Measurements from ENCODE around the gene C19orf12. TPM values are rescaled to one million over a fixed set of nuclear protein-coding genes. Genes with fewer than 3 reads are reported as not detected.

The C19orf12 gene
- total RNA-seq, 5 donors from 2014 or later (not counting 1 experiment from before 2014, with no cell fraction given) = 25.1 to 38.7 (median 34.2) TPM

DNA sequence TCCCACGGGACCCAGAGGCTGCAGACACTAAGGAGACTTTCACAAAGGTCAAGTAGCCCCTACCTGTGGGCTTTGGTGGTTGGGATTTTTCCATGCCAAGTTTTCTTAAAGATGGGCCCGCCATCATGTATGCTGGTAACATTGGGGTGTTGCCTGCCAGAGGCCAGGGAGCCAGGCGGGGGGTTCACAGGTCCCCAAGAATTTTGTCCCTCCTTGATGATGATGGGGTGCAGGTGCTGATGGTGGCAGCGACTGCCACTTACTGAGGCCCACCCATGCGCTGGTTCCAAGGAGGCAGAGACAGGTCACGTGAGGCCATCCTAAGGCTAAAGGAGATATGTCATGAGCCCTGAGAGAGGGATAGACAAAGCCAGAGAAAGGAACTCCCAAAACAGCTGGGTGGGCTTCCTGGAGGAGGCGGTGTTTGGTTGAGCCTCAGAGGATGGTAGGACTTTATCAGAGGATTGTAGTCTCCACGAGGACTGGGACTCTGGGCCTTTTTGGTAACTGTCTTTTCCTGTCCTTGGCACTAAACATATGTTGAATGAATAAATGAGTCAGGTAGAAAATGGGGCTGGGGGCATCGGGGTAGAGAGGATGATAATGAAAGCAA, 35.4 kb downstream of the C19orf12 start:
- peak overlapping the region; percentile 65 for H3K27ac ChIP-seq (ENCODE audit: low read length)
- no peaks in the 10 kb centered on the region for H3K27me3 ChIP-seq (replicated peaks in 1 of 2; ENCODE audit: control insufficient read depth in 2 of 2, extremely low read depth in 1 of 2, insufficient read depth in 2 of 2, low read length in 1 of 2)
- peak overlapping the region; percentile 28 to 79 (median 63) for H3K4me3 Mint-ChIP-seq
- 73% methylated on average over 7 of the region's 9 CpGs for WGBS (ENCODE audit: insufficient coverage)
- no peaks in the 10 kb centered on the region for H3K9me3 ChIP-seq
- H3K4me1 Mint-ChIP-seq = peaks cover 70 to 87% (median 79%) of the 10 kb centered on the region in 3 donors
- ChIA-PET POLR2A (interaction anchor here in 1 of 2 donors (0.7 kb wide), 1 partner anchor 71 kb away, joined by 3 read pairs; no protein-coding TSS in a partner anchor), CTCF (interaction anchor here (0.6 to 2.2 kb wide), 5 partner anchors 8 to 73 kb away, joined by 3 to 10 read pairs (median 4); no protein-coding TSS in a partner anchor)
- peak overlapping the region in 1 of 2 donors; percentile 27 for H3K4me3 ChIP-seq (ENCODE audit: control insufficient read depth in 1 of 2, extremely low read depth in 1 of 2, low read length in 1 of 2)
- H3K9me3 Mint-ChIP-seq = no peaks in the 10 kb centered on the region
- no peaks in the 10 kb centered on the region for H3K27me3 Mint-ChIP-seq
- DNase-seq (no peak), ATAC-seq (replicated peaks in 1 of 4) (no peak)
- H3K4me1 ChIP-seq (ENCODE audit: control insufficient read depth in 1 of 2, extremely low read depth in 1 of 2, insufficient read depth in 2 of 2, low read length in 2 of 2) = peaks cover 47 to 88% of the 10 kb centered on the region in 2 experiments
- H3K36me3 ChIP-seq (ENCODE audit: control insufficient read depth in 2 of 2, extremely low read depth in 1 of 2, insufficient read depth in 1 of 2, low read length in 1 of 2) = peaks cover 10 to 39% of the 10 kb centered on the region in 2 donors
- peak overlapping the region; percentile 71 to 81 for H3K27ac Mint-ChIP-seq
- peaks cover 7% of the 10 kb centered on the region for H3K36me3 Mint-ChIP-seq

DNA sequence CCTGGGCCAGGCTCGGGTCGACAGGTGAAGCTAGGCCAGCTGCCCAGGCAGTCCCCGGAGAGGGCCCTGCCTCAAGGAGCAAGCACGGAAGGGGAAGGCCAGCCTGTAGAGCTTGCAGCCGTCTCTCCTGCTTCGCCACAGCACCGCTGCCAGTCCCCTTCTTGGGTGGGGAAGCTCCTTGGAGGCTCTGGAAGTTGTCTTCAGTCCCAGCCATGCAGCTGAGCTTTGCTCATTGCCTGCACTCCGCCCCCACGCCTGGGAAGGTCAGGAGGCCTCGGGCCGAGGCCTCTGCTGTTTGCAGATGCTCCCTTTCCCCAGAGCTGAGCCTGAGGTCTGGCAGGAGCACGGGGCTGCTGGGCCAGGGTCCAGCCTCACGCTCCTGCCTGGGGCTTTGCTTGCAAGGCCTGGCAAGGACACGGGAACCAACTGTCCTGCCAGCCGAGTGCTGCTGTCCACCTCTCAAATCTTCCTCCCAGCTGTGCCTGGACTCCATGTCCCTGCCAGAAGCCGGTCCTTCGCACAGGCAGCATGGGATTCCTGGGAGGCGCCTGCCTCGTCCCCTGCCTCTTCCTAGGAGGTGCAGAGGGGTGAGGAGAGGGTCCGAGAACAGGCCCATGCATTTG, 36.5 kb downstream of the C19orf12 start:
- H3K4me3 ChIP-seq (ENCODE audit: control insufficient read depth in 1 of 2, extremely low read depth in 1 of 2, low read length in 1 of 2) = no peak overlapping the region
- no peaks in the 10 kb centered on the region for H3K27me3 ChIP-seq (replicated peaks in 1 of 2; ENCODE audit: control insufficient read depth in 2 of 2, extremely low read depth in 1 of 2, insufficient read depth in 2 of 2, low read length in 1 of 2)
- Mint-ChIP-seq H3K36me3 (peaks cover 7% of the 10 kb centered on the region), H3K9me3 (no peaks in the 10 kb centered on the region), H3K4me1 (peaks cover 68 to 90% (median 83%) of the 10 kb centered on the region in 3 donors), H3K4me3 (peak overlapping the region in 1 of 3 donors; percentile 67), H3K27ac (peak overlapping the region in 1 of 2 donors; percentile 72), H3K27me3 (no peaks in the 10 kb centered on the region)
- DNase-seq (no peak), ATAC-seq (replicated peaks in 1 of 4) (no peak)
- H3K27ac ChIP-seq (ENCODE audit: low read length) = peak overlapping the region; percentile 20
- H3K4me1 ChIP-seq (ENCODE audit: control insufficient read depth in 1 of 2, extremely low read depth in 1 of 2, insufficient read depth in 2 of 2, low read length in 2 of 2) = peaks cover 54 to 99% of the 10 kb centered on the region in 2 experiments
- ChIA-PET POLR2A (no interaction called here), CTCF (interaction anchor here in 1 of 2 donors (1.2 kb wide), 1 partner anchor 72 kb away, joined by 4 read pairs; no protein-coding TSS in a partner anchor)
- 79% methylated on average over 15 of the region's 20 CpGs for WGBS (ENCODE audit: insufficient coverage)
- no peaks in the 10 kb centered on the region for H3K9me3 ChIP-seq
- peaks cover 14 to 50% of the 10 kb centered on the region in 2 donors for H3K36me3 ChIP-seq (ENCODE audit: control insufficient read depth in 2 of 2, extremely low read depth in 1 of 2, insufficient read depth in 1 of 2, low read length in 1 of 2)

DNA sequence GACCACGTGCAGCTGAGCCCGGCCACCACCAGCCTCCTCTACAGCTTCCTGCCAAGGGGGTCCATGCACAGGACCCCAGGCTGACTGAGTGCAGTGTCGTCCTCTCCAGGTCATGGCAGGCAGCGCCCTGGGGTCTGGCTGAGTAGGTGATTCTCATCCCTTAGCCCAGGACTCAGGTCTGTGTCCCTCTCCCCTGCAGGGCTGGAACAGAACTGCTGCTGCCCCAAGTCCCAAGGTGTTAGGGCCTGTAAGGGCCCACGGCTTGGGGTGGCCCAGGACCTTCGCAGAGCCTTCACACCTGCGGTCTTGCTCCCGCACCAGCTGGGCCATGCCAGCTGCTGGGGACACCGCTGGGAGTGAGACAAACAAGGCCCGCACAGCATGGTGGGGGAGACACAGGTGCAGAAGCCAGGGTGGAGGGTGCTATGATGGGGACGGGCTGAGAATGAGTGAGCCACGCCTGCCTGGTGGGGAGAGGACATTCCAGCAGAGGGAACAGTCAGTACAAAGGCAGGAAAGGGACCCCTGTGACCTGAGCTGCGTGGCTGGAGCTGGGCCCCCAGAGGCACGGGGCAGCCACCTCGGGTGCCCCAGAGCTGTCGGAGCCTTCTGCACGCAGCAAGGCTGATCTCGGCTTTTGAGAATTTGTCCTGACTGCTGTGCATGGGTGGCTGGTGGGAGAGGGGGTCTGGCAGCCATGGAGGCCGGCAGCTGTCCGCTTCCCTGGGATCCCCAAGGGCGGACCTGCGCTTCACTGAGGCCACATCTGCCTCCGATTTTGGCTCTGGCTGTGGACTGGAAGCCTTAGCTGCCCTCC, 37.9 kb downstream of the C19orf12 start:
- Mint-ChIP-seq H3K36me3 (peaks cover 13% of the 10 kb centered on the region), H3K27ac (peak overlapping the region; percentile 90), H3K4me1 (peaks cover 73 to 92% (median 87%) of the 10 kb centered on the region in 3 donors), H3K9me3 (no peaks in the 10 kb centered on the region), H3K4me3 (peak overlapping the region in 1 of 3 donors; percentile 67), H3K27me3 (no peaks in the 10 kb centered on the region)
- peak overlapping the region; percentile 64 for H3K27ac ChIP-seq (ENCODE audit: low read length)
- H3K4me3 ChIP-seq (ENCODE audit: control insufficient read depth in 1 of 2, extremely low read depth in 1 of 2, low read length in 1 of 2) = no peak overlapping the region
- ChIA-PET CTCF (interaction anchor here (0.6 to 1.4 kb wide), 4 partner anchors 8 to 67 kb away, joined by 3 to 6 read pairs (median 3); partner anchors contain the start of gene C19orf12 (in 1 of the 2)), POLR2A (no interaction called here)
- no peak for DNase-seq
- H3K9me3 ChIP-seq = no peaks in the 10 kb centered on the region
- peaks cover 66 to 100% of the 10 kb centered on the region in 2 experiments for H3K4me1 ChIP-seq (ENCODE audit: control insufficient read depth in 1 of 2, extremely low read depth in 1 of 2, insufficient read depth in 2 of 2, low read length in 2 of 2)
- no peak for ATAC-seq (replicated peaks in 1 of 4)
- no peaks in the 10 kb centered on the region for H3K27me3 ChIP-seq (replicated peaks in 1 of 2; ENCODE audit: control insufficient read depth in 2 of 2, extremely low read depth in 1 of 2, insufficient read depth in 2 of 2, low read length in 1 of 2)
- 62% methylated on average over 17 of the region's 23 CpGs for WGBS (ENCODE audit: insufficient coverage)
- peaks cover 14 to 50% of the 10 kb centered on the region in 2 donors for H3K36me3 ChIP-seq (ENCODE audit: control insufficient read depth in 2 of 2, extremely low read depth in 1 of 2, insufficient read depth in 1 of 2, low read length in 1 of 2)

- peak overlapping the region; percentile 90 for H3K27ac Mint-ChIP-seq
- POLR2A ChIA-PET = interaction anchor here in 1 of 2 donors (1.0 kb wide), 1 partner anchor 10 kb away, joined by 3 read pairs; no protein-coding TSS in a partner anchor
- ATAC-seq (replicated peaks in 1 of 4) = no peak
Observed at GRCh38 chr19:29676586-29676985, 38.5 kb downstream of the C19orf12 start.

DNA sequence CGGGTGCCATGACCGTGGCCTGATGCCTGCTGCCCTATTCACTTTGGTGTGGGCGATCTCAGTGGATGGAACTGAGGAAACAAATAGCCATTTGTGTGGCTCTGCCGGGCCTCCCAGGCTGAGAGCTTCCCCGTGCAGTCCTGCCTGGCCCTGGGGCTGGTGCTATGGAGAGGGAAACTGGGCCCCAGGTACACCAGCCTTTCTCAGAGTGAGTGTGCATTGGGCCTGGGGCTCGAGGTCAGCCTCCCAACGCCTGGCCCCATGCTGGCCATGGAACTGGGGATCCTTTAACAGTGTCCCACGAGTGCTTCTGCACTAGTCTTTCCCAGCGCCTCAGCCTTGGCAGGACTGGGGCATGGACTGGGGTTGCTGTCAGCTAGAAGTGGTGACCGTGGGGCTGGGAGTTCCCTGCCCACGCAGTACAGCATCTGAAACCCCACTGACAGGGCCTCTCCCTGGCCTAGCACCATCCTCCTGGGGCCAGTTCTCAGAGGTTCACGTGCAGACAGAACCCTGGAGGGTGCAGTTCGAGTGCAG, 39.3 kb downstream of the C19orf12 start:
- ChIA-PET POLR2A (interaction anchor here (0.5 to 1.0 kb wide), 2 partner anchors 10 to 464 kb away, joined by 3 to 10 read pairs; no protein-coding TSS in a partner anchor), CTCF (interaction anchor here in 1 of 2 donors (1.3 to 1.4 kb wide), 2 partner anchors 41 to 65 kb away, joined by 3 to 6 read pairs; no protein-coding TSS in a partner anchor)
- H3K4me1 Mint-ChIP-seq = peaks cover 73 to 92% (median 91%) of the 10 kb centered on the region in 3 donors
- H3K27ac Mint-ChIP-seq = peak overlapping the region; percentile 90
- no peaks in the 10 kb centered on the region for H3K9me3 ChIP-seq
- H3K36me3 ChIP-seq (ENCODE audit: control insufficient read depth in 2 of 2, extremely low read depth in 1 of 2, insufficient read depth in 1 of 2, low read length in 1 of 2) = peaks cover 14 to 56% of the 10 kb centered on the region in 2 donors
- WGBS (ENCODE audit: insufficient coverage) = 60% methylated on average over 10 of the region's 13 CpGs
- no peaks in the 10 kb centered on the region for H3K27me3 Mint-ChIP-seq
- H3K9me3 Mint-ChIP-seq = no peaks in the 10 kb centered on the region
- peak overlapping the region in 1 of 3 donors; percentile 67 for H3K4me3 Mint-ChIP-seq
- H3K36me3 Mint-ChIP-seq = peaks cover 21% of the 10 kb centered on the region
- no peak overlapping the region for H3K4me3 ChIP-seq (ENCODE audit: control insufficient read depth in 1 of 2, extremely low read depth in 1 of 2, low read length in 1 of 2)
- DNase-seq = no peak
- no peaks in the 10 kb centered on the region for H3K27me3 ChIP-seq (replicated peaks in 1 of 2; ENCODE audit: control insufficient read depth in 2 of 2, extremely low read depth in 1 of 2, insufficient read depth in 2 of 2, low read length in 1 of 2)
- peaks cover 67 to 100% of the 10 kb centered on the region in 2 experiments for H3K4me1 ChIP-seq (ENCODE audit: control insufficient read depth in 1 of 2, extremely low read depth in 1 of 2, insufficient read depth in 2 of 2, low read length in 2 of 2)
- ATAC-seq (replicated peaks in 1 of 4) = no peak
- H3K27ac ChIP-seq (ENCODE audit: low read length) = peak overlapping the region; percentile 64

More at GRCh38 chr19:29676586-29676985, 38.5 kb downstream of the C19orf12 start:
- CTCF ChIA-PET = interaction anchor here in 1 of 2 donors (1.4 kb wide), 1 partner anchor 66 kb away, joined by 6 read pairs; no protein-coding TSS in a partner anchor
- peaks cover 73 to 92% (median 91%) of the 10 kb centered on the region in 3 donors for H3K4me1 Mint-ChIP-seq
- peak overlapping the region in 2 of 3 donors; percentile 11 to 67 for H3K4me3 Mint-ChIP-seq
- no peaks in the 10 kb centered on the region for H3K27me3 Mint-ChIP-seq
- H3K4me3 ChIP-seq (ENCODE audit: control insufficient read depth in 1 of 2, extremely low read depth in 1 of 2, low read length in 1 of 2) = no peak overlapping the region
- WGBS (ENCODE audit: insufficient coverage) = 69% methylated on average over 8 of the region's 8 CpGs
- DNase-seq = no peak
- no peaks in the 10 kb centered on the region for H3K9me3 Mint-ChIP-seq
- peaks cover 14 to 50% of the 10 kb centered on the region in 2 donors for H3K36me3 ChIP-seq (ENCODE audit: control insufficient read depth in 2 of 2, extremely low read depth in 1 of 2, insufficient read depth in 1 of 2, low read length in 1 of 2)
- peak overlapping the region; percentile 64 for H3K27ac ChIP-seq (ENCODE audit: low read length)
- H3K9me3 ChIP-seq = no peaks in the 10 kb centered on the region
- H3K27me3 ChIP-seq (replicated peaks in 1 of 2; ENCODE audit: control insufficient read depth in 2 of 2, extremely low read depth in 1 of 2, insufficient read depth in 2 of 2, low read length in 1 of 2) = no peaks in the 10 kb centered on the region
- peaks cover 14% of the 10 kb centered on the region for H3K36me3 Mint-ChIP-seq
- peaks cover 70 to 100% of the 10 kb centered on the region in 2 experiments for H3K4me1 ChIP-seq (ENCODE audit: control insufficient read depth in 1 of 2, extremely low read depth in 1 of 2, insufficient read depth in 2 of 2, low read length in 2 of 2)
